KMS-11 (cell line): ENCODE results near the gene CTNNA3.

Source experiments
- H2AFZ ChIP-seq: fragments of 200-600 bp; sonication (generic); 2 replicates; pipeline ENCODE4 v1.6.1; 2016; ENCODE audit warnings: antibody characterized with exemption, mixed run types, low read depth
- H3K27ac ChIP-seq: fragments of 200-600 bp; sonication (generic); 2 replicates; pipeline ENCODE4 v1.6.1; 2016; ENCODE audit warnings: mild to moderate bottlenecking, mixed run types
- H3K27me3 ChIP-seq: fragments of 200-600 bp; sonication (generic); 2 replicates; pipeline ENCODE4 v1.6.1; 2017; ENCODE audit warnings: mild to moderate bottlenecking, low read depth, mixed run types, moderate library complexity; ENCODE audit not compliant: insufficient read depth
- H3K36me3 ChIP-seq: fragments of 200-600 bp; sonication (generic); 2 replicates; pipeline ENCODE4 v1.6.1; 2017; ENCODE audit warnings: mild to moderate bottlenecking, mixed run types; ENCODE audit not compliant: insufficient read depth
- H3K4me1 ChIP-seq: fragments of 200-600 bp; sonication (generic); 2 replicates; pipeline ENCODE4 v1.6.1; 2016; ENCODE audit warnings: mild to moderate bottlenecking, low read depth, mixed run types; ENCODE audit not compliant: poor library complexity, severe bottlenecking
- H3K4me2 ChIP-seq: fragments of 200-600 bp; sonication (generic); 2 replicates; pipeline ENCODE4 v1.7.0; 2016; ENCODE audit warnings: mild to moderate bottlenecking, mixed run types
- H3K4me3 ChIP-seq: fragments of 200-600 bp; sonication (generic); IDR thresholded peaks from 2 replicates; pipeline ENCODE4 v1.6.1; 2017; ENCODE audit warnings: low read depth, low read length, mixed read lengths; ENCODE audit not compliant: insufficient read depth
- H3K79me2 ChIP-seq: fragments of 200-600 bp; sonication (generic); 2 replicates; pipeline ENCODE4 v1.6.1; 2016; ENCODE audit warnings: low read depth, mixed run types; ENCODE audit not compliant: insufficient read depth
- H3K9ac ChIP-seq: fragments of 200-600 bp; sonication (generic); 2 replicates; pipeline ENCODE4 v1.6.1; 2016; ENCODE audit warnings: mild to moderate bottlenecking, mixed run types
- H4K20me1 ChIP-seq: fragments of 200-600 bp; sonication (generic); 2 replicates; pipeline ENCODE4 v1.6.1; 2016; ENCODE audit warnings: mild to moderate bottlenecking, mixed run types; ENCODE audit not compliant: insufficient read depth
- CTCF ChIP-seq: fragments of 200-600 bp; sonication (generic); conservative IDR thresholded peaks from 2 replicates; pipeline ENCODE4 v1.6.1; 2017; ENCODE audit warnings: low read depth, mild to moderate bottlenecking, antibody characterized with exemption, low read length, moderate library complexity, mixed read lengths

Gene CTNNA3

DNA sequence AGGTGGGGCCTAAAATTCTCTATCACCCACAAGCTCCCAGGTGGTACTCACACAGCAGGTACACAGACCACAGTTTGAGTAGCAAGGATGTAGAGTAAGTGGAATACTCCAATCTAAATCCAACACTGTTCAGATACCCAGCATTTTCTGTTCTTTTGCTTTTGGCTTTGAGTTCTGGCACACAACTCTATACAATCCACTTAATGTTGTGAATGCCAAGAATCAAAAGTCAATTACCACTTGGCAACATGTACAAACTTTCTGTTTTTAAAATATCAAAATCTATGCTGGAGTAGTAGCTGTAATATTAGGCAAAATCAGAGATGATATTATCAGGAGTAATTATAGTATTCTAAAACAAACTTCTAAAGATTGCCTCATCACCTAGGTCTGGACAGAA lies 903.6 kb downstream of the CTNNA3 start:
- H3K27ac ChIP-seq, result no peak overlapping the region
- TF ChIP-seq CTCF, result no peak

DNA sequence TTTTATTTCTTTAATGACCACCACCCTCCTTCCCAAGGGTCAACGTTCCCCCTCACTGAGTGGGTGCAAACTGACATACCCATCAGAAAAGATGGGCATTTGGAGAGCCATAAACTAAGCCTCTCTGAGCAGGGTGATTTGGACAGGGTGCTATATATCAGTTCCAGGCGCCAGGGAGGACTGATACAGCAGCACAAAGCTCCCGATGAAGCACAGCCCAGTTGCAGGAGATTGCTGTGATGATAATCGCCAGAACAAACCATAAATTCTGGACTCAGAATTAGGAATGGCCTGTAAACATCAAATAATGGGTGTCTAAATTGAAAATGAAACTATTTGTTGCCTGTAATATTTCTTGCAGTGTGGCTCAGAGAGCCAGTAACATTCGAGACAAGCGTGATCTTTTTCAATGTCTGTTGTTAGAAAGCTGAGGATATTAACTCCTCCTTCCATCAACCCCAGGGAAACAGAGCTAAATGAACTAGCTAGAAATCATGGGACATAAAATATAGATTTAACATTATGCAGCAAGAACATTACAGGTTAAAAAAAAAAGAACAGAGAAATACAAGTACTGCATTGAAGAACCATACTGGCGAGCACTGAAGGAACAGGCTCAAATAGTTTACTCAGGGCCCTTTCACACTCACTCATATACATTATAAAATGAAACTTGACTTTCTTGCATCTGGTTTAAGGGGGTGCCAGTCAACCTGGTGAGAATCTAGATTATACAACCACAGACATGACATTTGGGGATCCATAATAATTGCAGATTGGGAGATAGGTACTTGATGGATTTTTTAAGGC lies 907.6 kb downstream of the CTNNA3 start:
- Histone ChIP-seq H2AFZ (peak overlapping the region; percentile 18; the same call in 1 of the 2 replicates), H3K4me2 (no peak overlapping the region), H3K36me3 (no peaks in the 10 kb centered on the region), H3K27me3 (no peaks in the 10 kb centered on the region), H3K4me3 (no peak overlapping the region), H4K20me1 (no peaks in the 10 kb centered on the region), H3K4me1 (no peaks in the 10 kb centered on the region), H3K9ac (no peak overlapping the region), H3K79me2 (no peaks in the 10 kb centered on the region), H3K27ac (no peak overlapping the region)
- TF ChIP-seq CTCF, result no peak

More for the DNA sequence above, 903.6 kb downstream of the CTNNA3 start:
- Histone ChIP-seq H3K36me3 (no peaks in the 10 kb centered on the region), H3K4me1 (no peaks in the 10 kb centered on the region), H4K20me1 (no peaks in the 10 kb centered on the region), H3K79me2 (no peaks in the 10 kb centered on the region), H3K4me2 (no peak overlapping the region), H2AFZ (no peak overlapping the region), H3K4me3 (no peak overlapping the region), H3K9ac (no peak overlapping the region), H3K27me3 (no peaks in the 10 kb centered on the region)

DNA sequence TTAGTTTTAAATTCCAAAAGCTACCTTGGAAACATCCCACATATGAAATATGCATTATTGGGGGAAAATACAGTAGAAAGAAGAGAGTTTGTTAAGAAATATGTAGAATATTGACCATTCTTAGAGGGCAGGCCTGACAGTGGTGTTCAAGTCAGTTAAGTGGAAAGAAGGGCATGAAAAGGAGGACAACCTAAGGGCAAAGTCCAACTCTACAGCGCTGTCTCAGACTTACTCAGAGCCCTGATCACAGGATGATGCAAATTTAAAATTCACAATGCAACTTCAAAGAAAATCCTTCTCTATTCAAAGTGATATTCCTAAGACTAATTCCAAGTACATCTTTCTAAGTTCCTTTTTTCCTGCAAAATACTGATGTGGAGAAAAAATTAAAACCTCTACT lies 909.3 kb downstream of the CTNNA3 start:
- no peak overlapping the region for H3K9ac ChIP-seq
- H2AFZ ChIP-seq, result no peak overlapping the region
- no peaks in the 10 kb centered on the region for H3K4me1 ChIP-seq
- no peaks in the 10 kb centered on the region for H4K20me1 ChIP-seq
- no peak for TF ChIP-seq CTCF
- H3K4me2 ChIP-seq, result no peak overlapping the region
- H3K27ac ChIP-seq, result no peak overlapping the region
- no peaks in the 10 kb centered on the region for H3K79me2 ChIP-seq
- H3K36me3 ChIP-seq, result no peaks in the 10 kb centered on the region
- no peaks in the 10 kb centered on the region for H3K27me3 ChIP-seq
- H3K4me3 ChIP-seq, result no peak overlapping the region

DNA sequence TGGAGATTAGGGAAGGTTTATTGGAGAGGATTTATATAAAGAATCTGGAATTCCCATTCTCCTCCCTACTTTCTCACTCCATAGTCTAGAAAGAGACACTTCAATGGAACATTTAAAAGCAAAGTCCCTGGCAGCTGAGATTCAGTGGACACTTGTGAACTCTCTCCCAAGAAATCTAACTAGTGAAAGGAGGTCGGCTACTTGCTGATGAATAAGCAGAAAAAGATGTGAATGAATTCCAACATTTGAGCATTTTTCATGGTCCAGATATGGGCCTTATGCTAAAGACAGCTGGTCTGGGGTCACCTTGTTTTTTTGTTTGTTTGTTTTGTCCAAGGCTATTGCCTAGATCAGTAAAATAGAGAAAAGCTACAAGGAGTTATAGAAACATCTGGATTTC lies 911.2 kb downstream of the CTNNA3 start:
- Histone ChIP-seq H3K4me2 (no peak overlapping the region), H3K79me2 (no peaks in the 10 kb centered on the region), H3K27ac (no peak overlapping the region), H3K27me3 (no peaks in the 10 kb centered on the region), H3K4me1 (no peaks in the 10 kb centered on the region), H3K36me3 (no peaks in the 10 kb centered on the region), H2AFZ (no peak overlapping the region), H3K9ac (no peak overlapping the region), H4K20me1 (no peaks in the 10 kb centered on the region), H3K4me3 (no peak overlapping the region)
- no peak for TF ChIP-seq CTCF
